GM18505 (cell line): ENCODE measurements around the gene KREMEN2.

Source experiments
- ATAC-seq: cut with Tn5 transposase; IDR thresholded peaks from one replicate; pipeline ENCODE4 v1.9.1; 2021; ENCODE audit not compliant: unreplicated experiment
- POLR2A ChIP-seq: IDR thresholded peaks from 4 replicates; pipeline ENCODE4 v1.6.1; 2011; ENCODE audit warnings: borderline replicate concordance; ENCODE audit not compliant: insufficient read depth, insufficient read length; ENCODE audit errors: extremely low read depth

KREMEN2 gene

GRCh38 chr16:2981177-2981898 is 17.3 kb downstream of the KREMEN2 start:
- no peak for ATAC-seq
- no peak for TF ChIP-seq POLR2A

GRCh38 chr16:2981899-2982250 is 17.8 kb downstream of the KREMEN2 start:
- no peak for TF ChIP-seq POLR2A
- ATAC-seq = no peak

GRCh38 chr16:2982402-2982801 is 18.3 kb downstream of the KREMEN2 start:
- TF ChIP-seq POLR2A = no peak
- no peak for ATAC-seq

- no peak for TF ChIP-seq POLR2A
- no peak for ATAC-seq
Measured at GRCh38 chr16:2983706-2984136, 19.6 kb downstream of the KREMEN2 start.

GRCh38 chr16:2985462-2985861 is 21.4 kb downstream of the KREMEN2 start:
- no peak for ATAC-seq
- TF ChIP-seq POLR2A = no peak

- no peak for ATAC-seq
- TF ChIP-seq POLR2A = no peak
Measured at GRCh38 chr16:2985893-2986355, 21.8 kb downstream of the KREMEN2 start.

GRCh38 chr16:2986623-2987188 is 22.6 kb downstream of the KREMEN2 start:
- no peak for ATAC-seq
- TF ChIP-seq POLR2A = no peak

- ATAC-seq = no peak
- TF ChIP-seq POLR2A = no peak
Measured at GRCh38 chr16:2987286-2987685, 23.2 kb downstream of the KREMEN2 start.

- ATAC-seq = no peak
- no peak for TF ChIP-seq POLR2A
Measured at GRCh38 chr16:2987833-2988232, 23.8 kb downstream of the KREMEN2 start.

- no peak for TF ChIP-seq POLR2A
- no peak for ATAC-seq
Measured at GRCh38 chr16:2988590-2989099, 24.6 kb downstream of the KREMEN2 start.

- no peak for TF ChIP-seq POLR2A
- no peak for ATAC-seq
Measured at GRCh38 chr16:2990891-2991290, 26.8 kb downstream of the KREMEN2 start.

GRCh38 chr16:2991566-2992261 is 27.6 kb downstream of the KREMEN2 start:
- no peak for ATAC-seq
- TF ChIP-seq POLR2A = no peak

- no peak for TF ChIP-seq POLR2A
- no peak for ATAC-seq
Measured at GRCh38 chr16:2992383-2993081, 28.5 kb downstream of the KREMEN2 start.
